OCI-LY3 (cell line): ENCODE results near the gene TMEFF2.
"Not testable (repeated sequence)": the region's sequence is repeated elsewhere in the genome, so short reads cannot be mapped to it uniquely, and the experiment has no call there.

Source experiments
- EZH2phosphoT487 ChIP-seq: fragments of 200-600 bp; shearing (Covaris generic); IDR thresholded peaks from 2 replicates; pipeline ENCODE4 v1.6.1; 2018; ENCODE audit warnings: antibody characterized with exemption, mixed run types, low read depth
- TF ChIP-seq, protein P1 (sequence below): fragments of 200-600, 300-600 bp; sonication (generic); IDR thresholded peaks from 2 replicates; pipeline ENCODE4 v1.5.1; 2014; ENCODE audit warnings: antibody characterized with exemption, low read length, low read depth

DNA sequence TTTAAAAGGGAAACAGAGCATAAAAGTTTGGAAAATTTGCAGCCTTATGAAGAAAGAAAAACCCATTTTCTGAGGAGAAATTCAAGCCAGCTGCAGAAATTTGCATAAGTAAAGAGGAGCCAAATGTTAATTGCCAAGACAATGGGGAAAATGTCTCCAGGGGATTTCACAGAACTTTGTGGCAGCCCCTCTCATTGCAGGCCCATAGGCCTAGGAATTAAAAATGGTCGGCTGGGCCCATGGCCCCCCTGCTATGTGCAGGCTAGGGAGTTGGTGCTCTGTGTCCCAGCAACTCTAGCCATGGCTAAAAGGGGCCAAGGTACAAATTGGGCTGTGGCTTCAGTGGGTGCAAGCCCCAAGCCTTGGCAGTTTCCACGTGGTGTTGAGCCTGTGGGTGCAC, 83.2 kb downstream of the TMEFF2 start:
- TF ChIP-seq, protein P1, sequence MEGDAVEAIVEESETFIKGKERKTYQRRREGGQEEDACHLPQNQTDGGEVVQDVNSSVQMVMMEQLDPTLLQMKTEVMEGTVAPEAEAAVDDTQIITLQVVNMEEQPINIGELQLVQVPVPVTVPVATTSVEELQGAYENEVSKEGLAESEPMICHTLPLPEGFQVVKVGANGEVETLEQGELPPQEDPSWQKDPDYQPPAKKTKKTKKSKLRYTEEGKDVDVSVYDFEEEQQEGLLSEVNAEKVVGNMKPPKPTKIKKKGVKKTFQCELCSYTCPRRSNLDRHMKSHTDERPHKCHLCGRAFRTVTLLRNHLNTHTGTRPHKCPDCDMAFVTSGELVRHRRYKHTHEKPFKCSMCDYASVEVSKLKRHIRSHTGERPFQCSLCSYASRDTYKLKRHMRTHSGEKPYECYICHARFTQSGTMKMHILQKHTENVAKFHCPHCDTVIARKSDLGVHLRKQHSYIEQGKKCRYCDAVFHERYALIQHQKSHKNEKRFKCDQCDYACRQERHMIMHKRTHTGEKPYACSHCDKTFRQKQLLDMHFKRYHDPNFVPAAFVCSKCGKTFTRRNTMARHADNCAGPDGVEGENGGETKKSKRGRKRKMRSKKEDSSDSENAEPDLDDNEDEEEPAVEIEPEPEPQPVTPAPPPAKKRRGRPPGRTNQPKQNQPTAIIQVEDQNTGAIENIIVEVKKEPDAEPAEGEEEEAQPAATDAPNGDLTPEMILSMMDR = not testable (repeated sequence)
- TF ChIP-seq EZH2phosphoT487 = not testable (repeated sequence)
